Measurements from ENCODE around the gene UNC80.

UNC80 gene

GRCh38 chr2:209817844-209818271 is 46.2 kb downstream of the UNC80 start:
- ATAC-seq = no peak

DNA sequence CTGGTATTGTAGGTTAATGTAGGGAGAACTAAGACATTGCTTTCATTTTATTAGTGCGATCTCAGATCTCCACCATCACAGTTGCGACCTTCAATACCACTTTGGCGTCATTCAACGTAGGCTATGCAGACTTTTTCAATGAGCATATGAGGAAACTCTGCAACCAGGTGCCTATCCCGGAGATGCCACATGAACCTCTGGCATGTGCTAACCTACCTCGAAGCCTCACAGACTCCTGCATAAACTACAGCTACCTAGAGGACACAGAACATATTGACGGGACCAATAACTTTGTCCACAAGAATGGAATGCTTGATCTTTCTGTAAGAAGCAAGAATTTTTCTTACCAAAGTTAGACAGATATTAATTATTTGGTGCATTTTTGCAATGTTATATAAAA is 47.3 kb downstream of the UNC80 start:
- ATAC-seq = no peak

DNA sequence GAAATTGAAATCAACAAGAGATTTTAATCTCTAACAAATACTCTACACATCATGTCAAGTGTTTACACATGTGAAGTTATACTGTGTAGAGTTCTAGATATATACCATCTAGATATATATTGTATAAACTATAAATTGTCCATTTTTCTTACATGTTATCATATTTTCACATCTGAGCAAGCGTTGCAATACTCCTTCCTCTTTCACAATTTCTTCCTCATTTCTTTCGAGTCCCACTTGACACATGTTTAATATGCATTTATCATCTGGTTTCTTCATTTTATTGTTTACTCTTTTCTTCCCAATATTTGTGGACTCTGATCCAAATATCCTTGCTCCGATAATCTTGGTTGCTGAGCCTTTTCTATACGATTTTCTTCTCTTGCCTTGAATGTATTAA is 50.2 kb downstream of the UNC80 start:
- ATAC-seq = no peak

GRCh38 chr2:209823484-209823883 is 51.9 kb downstream of the UNC80 start:
- no peak for ATAC-seq

DNA sequence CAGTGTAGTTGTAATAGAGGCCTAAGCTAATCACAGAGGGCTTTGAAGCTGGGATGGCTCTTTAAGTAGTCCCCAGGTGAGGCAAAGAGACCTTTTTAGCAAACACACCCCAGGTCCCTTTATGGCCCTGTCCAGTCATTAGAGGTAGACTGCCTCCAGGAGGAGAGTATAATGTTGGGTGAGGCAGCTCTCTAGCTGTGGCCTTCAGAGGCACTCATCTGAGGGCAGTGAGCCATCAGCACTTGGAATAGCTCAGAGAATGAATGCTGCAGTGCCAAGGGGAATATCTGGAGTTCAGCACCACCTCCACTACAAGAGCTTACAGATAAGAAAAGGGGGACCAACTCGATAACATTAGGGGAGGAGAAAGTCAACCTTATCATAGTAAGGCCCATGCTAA is 52.8 kb downstream of the UNC80 start:
- no peak for ATAC-seq

- ATAC-seq = no peak
Observed at GRCh38 chr2:209830722-209831465, 59.3 kb downstream of the UNC80 start.

- no peak for ATAC-seq
Observed at GRCh38 chr2:209834767-209835166, 63.1 kb downstream of the UNC80 start.

GRCh38 chr2:209840434-209840833 is 68.8 kb downstream of the UNC80 start:
- ATAC-seq = no peak

DNA sequence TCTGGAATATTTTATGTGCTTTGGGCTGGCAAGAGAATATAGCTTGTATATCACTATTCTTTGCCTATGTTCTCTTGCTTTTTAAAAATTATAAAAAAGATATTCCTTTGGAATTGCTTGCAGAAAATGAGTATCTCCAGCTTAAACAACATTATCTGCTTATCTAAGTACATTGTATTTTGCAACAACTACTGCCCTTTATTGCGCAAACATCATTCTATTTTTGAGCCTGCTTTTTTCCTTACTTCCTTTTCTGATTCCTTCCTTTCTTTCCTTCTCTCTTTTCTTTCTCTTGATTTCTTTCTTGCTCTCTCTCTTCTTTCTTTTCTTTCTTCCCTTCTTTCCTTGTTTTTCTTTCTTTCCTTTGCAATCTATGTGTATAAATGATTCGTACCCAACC is 74.0 kb downstream of the UNC80 start:
- ATAC-seq = no peak

- no peak for ATAC-seq
Observed at GRCh38 chr2:209864716-209865295, 93.2 kb downstream of the UNC80 start.

DNA sequence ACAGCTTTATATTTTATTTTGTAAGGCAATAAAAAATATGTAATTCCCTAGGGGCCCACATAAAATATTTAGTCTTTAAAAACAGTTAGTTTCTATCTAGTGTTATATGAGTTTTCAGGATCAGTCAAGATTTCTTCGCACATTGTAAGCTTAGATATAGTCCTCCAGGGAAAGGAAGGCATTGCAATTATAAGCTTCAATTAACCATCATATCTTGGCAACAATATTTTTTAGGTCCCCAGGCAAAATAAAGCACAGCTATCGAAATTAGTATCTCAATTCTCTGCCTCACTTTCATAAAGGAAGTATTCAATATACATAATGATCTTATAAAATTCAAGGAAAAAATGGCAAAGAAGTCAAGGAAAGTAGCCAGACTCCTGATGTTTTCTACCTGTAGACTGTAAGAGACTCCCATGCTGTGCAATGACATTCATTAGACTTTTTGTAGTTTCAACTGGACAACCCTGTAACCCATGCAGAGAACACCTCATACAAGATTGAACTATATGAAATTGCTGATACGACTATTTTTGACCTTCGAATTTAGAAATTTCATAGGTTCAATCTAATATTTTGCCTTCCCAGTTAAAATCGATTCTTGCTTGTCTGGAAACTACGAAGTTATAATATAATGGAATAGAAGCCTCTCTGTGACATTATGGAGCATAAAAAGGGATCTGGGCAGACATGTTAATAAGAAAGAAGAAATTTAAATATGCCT is 96.8 kb downstream of the UNC80 start:
- ATAC-seq = no peak

- ATAC-seq = no peak
Observed at GRCh38 chr2:209870067-209870466, 98.4 kb downstream of the UNC80 start.

GRCh38 chr2:209872675-209873074 is 101.0 kb downstream of the UNC80 start:
- no peak for ATAC-seq

DNA sequence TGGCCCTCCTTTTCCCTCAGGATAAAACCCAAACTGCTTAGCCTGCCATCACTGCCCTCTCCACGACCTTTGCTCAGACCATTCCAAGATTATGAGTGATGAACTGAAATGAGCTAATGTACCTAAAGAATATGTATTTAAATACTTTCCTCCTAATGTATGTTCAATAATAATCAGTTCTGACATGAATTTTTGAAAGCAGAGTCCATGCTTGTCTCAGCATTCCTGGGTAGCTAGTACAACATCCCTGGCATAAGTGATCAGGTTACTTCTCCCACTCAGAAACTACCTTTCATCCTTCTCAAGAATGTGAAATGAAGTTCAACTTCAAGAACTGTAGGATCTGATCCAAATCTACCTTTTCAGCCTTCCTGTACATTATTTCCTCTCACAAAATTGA is 103.6 kb downstream of the UNC80 start:
- no peak for ATAC-seq

GRCh38 chr2:209876211-209876610 is 104.6 kb downstream of the UNC80 start:
- ATAC-seq = no peak

DNA sequence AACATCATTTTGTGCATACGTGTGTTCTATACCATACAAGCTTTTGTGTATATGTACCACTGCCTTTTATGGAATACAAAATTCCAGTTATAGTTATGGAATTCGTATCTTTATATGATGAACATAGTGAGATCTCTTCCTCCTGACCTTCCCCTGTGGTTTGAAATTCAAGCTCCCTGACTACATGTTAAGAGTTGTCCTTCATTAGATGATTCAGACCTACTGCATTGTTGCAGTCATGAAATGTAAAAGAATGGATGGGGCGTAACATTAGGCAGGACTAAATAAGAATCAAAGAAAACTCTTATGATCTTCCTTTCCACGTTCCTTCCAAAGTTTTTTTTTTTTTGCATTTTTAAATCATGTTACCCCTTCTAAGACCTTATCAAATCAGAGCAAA is 107.1 kb downstream of the UNC80 start:
- ATAC-seq = no peak

GRCh38 chr2:209900638-209901037 is 129.0 kb downstream of the UNC80 start:
- no peak for ATAC-seq

DNA sequence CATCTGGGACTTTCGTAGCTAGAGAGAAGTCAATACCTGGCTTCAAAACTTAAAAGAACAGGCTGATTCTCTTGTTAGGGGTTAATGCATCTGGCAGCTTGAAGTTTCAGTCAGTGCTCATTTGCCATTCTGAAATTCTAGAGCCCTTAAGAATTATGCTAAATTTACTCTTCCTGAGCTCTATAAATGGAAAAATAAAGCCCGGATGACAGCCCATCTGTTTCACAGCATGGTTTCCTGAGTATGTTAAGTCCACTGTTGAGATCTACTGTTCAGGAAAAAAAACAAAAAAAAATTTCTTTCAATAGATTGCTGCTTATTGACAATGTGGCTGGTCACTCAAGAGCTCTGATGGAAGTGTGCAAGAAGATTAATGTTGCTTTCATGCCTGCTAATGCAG is 129.5 kb downstream of the UNC80 start:
- no peak for ATAC-seq

GRCh38 chr2:209905691-209906090 is 134.1 kb downstream of the UNC80 start:
- no peak for ATAC-seq

DNA sequence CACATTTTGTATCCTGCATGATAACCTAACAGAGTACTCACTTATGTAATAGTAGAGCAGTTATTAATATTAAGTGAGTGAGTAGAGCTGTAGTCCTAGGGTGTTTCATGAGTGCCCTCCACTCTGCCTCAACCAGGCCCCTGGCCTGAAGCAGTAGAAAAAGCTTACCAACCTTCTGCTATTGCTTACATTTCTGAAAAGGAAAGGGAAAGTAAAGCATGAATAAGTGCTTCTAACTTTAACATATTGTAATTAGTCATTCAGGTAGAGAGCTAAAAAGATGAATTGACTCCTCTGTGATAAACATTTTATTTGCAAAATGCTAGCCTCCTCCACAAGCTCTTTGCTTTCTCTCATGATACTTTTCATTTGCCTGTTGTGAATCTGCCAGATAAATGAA is 136.1 kb downstream of the UNC80 start:
- no peak for ATAC-seq

DNA sequence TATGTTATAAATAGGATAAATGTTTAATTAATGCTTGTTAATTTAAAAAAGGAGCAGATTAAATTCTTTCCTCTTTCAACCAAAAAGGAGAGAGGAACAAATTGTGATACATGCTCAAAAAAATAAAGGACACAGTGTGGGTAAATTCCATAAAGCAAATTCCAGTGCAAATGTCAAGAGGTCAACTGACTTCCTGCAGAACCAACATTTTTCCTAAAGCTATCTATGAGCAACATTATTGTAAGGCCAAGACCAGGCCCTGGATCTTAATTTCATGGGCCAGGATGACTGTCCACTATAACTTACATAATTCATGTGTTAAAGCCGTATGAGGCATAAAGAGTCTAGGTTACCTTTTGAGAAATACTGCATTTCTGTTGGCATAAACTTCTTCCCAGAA is 136.9 kb downstream of the UNC80 start:
- ATAC-seq = no peak

GRCh38 chr2:209911486-209911885 is 139.9 kb downstream of the UNC80 start:
- no peak for ATAC-seq

DNA sequence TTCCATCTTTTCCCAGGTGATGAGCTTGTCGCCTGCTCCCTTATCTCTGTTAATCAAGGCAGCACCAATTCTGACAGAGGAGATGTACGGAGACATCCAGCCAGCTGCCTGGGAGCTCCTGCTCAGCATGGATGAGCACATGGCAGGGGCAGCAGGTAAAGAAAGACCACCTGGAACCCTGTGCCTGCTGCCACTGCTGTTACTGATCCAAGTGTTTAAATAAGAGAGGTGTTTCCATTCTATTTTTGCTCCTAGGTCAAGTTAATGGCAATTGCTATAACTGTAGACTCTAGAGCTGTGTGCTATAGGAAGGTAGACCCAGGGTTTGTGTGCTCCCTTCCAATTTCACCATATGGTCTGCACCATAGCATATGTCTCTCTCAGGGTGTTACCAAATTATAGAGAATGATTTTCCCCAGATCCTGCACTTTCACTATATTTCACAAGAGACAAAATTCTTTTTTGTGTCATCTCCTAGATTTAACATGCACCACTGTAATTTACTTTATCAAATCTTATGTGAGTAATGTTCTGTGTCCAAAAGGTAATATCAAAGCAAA is 142.2 kb downstream of the UNC80 start:
- ATAC-seq = no peak
